ENCODE results near the gene RPEL1. TPM values are rescaled to one million over a fixed set of nuclear protein-coding genes. Genes with fewer than 3 reads are reported as not detected.

RPEL1 gene
- polyA plus RNA-seq, 1 donor from 2014 or later, result not detected

GRCh38 chr10:103276896-103277712 lies 31.4 kb downstream of the RPEL1 start, which contains the start of gene INA:
INA (plus strand) TSS chr10:103277138; CDS start chr10:103277212, 74 bp downstream.
- Histone ChIP-seq H3K9ac (ENCODE audit: low read length) (peak within 1 kb of the TSS; percentile 97), H3K9me3 (ENCODE audit: low read length) (no peaks in the 10 kb centered on the region), H3K79me2 (replicated peaks; ENCODE audit: insufficient read depth, low read length) (peaks cover 58% of the 10 kb centered on the region), H3F3A (ENCODE audit: insufficient read depth, low read length, poor library complexity, severe bottlenecking) (no peaks in the 10 kb centered on the region), H3K36me3 (ENCODE audit: insufficient read depth, low read length) (no peaks in the 10 kb centered on the region), H3K4me3 (ENCODE audit: low read length) (peak within 1 kb of the TSS; percentile 97), H3K9me2 (ENCODE audit: insufficient read depth, low read length) (no peaks in the 10 kb centered on the region), H3K4me2 (ENCODE audit: low read length) (peak within 1 kb of the TSS; percentile 53), H4K20me1 (ENCODE audit: insufficient read depth) (peaks cover 10% of the 10 kb centered on the region), H2AFZ (ENCODE audit: low read depth, low read length) (peak within 1 kb of the TSS; percentile 71), H3K27ac (ENCODE audit: low read length) (peak within 1 kb of the TSS; percentile 92), H3K27me3 (ENCODE audit: insufficient read depth, low read depth, low read length) (peaks cover 10% of the 10 kb centered on the region)
- TF ChIP-seq EP300 (conservative IDR thresholded peaks at IDR 0.05; ENCODE audit: poor library complexity, severe bottlenecking) (peak; percentile 31), MXI1 (conservative IDR thresholded peaks at IDR 0.05; ENCODE audit: poor library complexity, severe bottlenecking) (peak; percentile 80), POLR2AphosphoS5 (IDR thresholded peaks at IDR 0.05) (peak; percentile 98), CTCF (IDR thresholded peaks at IDR 0.05; ENCODE audit: poor library complexity, severe bottlenecking) (peak; percentile 55), TAF1 (IDR thresholded peaks at IDR 0.05; ENCODE audit: low read depth) (peak; percentile 95), REST (IDR thresholded peaks at IDR 0.05; ENCODE audit: borderline replicate concordance) (peak; percentile 91), EZH2 (IDR thresholded peaks at IDR 0.05; ENCODE audit: borderline replicate concordance, insufficient read depth, low read length, poor library complexity, severe bottlenecking) (no peak), RAD21 (conservative IDR thresholded peaks at IDR 0.05) (peak; percentile 50), SMC3 (conservative IDR thresholded peaks at IDR 0.05; ENCODE audit: poor library complexity) (peak; percentile 37)

GRCh38 chr10:103277713-103278536 lies 32.2 kb downstream of the RPEL1 start:
- peaks cover 66% of the 10 kb centered on the region for H3K79me2 ChIP-seq (replicated peaks; ENCODE audit: insufficient read depth, low read length)
- H3K27me3 ChIP-seq (ENCODE audit: insufficient read depth, low read depth, low read length), result peaks cover 10% of the 10 kb centered on the region
- H3K4me3 ChIP-seq (ENCODE audit: low read length), result peak overlapping the region; percentile 97
- H3K9ac ChIP-seq (ENCODE audit: low read length), result peak overlapping the region; percentile 97
- H4K20me1 ChIP-seq (ENCODE audit: insufficient read depth), result peaks cover 10% of the 10 kb centered on the region
- no peaks in the 10 kb centered on the region for H3K9me3 ChIP-seq (ENCODE audit: low read length)
- no peaks in the 10 kb centered on the region for H3K36me3 ChIP-seq (ENCODE audit: insufficient read depth, low read length)
- peak; percentile 27 for TF ChIP-seq MXI1 (conservative IDR thresholded peaks at IDR 0.05; ENCODE audit: poor library complexity, severe bottlenecking)
- TF ChIP-seq CTCF (IDR thresholded peaks at IDR 0.05; ENCODE audit: poor library complexity, severe bottlenecking), result no peak
- H2AFZ ChIP-seq (ENCODE audit: low read depth, low read length), result no peak overlapping the region
- no peaks in the 10 kb centered on the region for H3K9me2 ChIP-seq (ENCODE audit: insufficient read depth, low read length)
- peak overlapping the region; percentile 94 for H3K4me2 ChIP-seq (ENCODE audit: low read length)
- peak overlapping the region; percentile 92 for H3K27ac ChIP-seq (ENCODE audit: low read length)
- H3F3A ChIP-seq (ENCODE audit: insufficient read depth, low read length, poor library complexity, severe bottlenecking), result no peaks in the 10 kb centered on the region
